ENCODE data around the gene KRTAP1-5. TPM values are rescaled to one million over a fixed set of nuclear protein-coding genes. Genes with fewer than 3 reads are reported as not detected.
"Not testable (repeated sequence)": the region's sequence is repeated elsewhere in the genome, so short reads cannot be mapped to it uniquely, and the experiment has no call there.

The KRTAP1-5 gene
- total RNA-seq, 1 donor from 2014 or later = not detected

DNA sequence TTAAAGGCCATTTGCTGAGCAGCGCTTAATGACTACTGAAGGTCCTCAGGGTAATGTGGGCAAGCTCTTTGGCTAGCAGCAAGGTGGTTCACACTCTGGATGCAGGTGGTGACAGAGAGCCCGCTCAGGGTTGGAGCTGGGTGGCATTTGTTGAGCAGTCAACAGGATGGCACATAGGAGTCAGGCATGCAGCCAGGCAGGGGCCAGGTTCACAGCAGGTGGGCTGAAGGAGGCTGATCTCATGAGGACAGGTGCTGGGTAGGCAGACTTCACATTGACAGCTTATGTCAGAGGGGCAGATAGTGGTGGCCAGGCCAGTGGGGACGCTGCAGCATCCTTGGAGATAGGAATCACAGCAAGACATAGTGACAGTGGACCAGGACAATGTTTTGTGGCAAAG lies 22.6 kb downstream of the KRTAP1-5 start:
- no peak for DNase-seq (ENCODE audit: low read depth, low spot score)

DNA sequence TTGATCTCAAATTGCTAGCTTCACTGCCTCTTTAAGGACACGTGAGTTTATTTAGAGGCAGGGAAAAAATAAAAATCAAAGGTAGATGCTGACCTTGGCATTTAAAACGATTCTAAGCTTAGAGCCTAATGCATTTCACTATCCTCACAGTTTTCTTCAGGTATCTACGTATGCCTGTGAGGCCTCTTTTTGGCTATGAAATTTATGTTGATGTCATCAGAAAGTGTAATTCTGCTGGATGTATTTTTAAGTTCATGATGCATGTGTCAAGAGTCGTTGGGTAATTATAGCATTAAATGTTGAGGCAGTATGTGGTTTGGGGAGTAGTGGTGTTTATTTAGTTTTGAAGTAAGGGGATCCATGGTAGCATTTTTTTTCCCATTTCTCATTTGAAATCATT lies 23.1 kb downstream of the KRTAP1-5 start:
- no peak for DNase-seq (ENCODE audit: low read depth, low spot score)

DNA sequence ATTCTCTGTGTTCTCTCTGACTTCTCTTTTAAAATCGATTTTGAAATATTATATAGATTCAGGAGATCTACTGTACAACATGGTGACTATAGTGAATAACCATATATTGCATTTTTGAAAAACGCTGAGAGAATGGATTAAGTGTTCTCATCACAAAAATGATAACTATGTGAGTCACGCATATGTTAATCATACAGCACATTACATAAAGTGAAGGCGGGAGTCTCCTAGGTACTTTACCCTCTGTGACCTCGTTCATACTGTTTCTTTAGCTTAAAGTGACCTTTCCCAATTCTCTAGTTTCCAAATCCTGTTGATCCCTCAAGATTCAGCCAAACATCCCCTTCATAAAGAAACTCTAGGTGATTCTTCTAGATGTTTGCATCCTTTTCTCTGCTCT lies 24.2 kb downstream of the KRTAP1-5 start:
- DNase-seq (ENCODE audit: low read depth, low spot score) = no peak

GRCh38 chr17:41001795-41002194 lies 25.2 kb downstream of the KRTAP1-5 start:
- no peak for DNase-seq (ENCODE audit: low read depth, low spot score)

- not testable (repeated sequence) for DNase-seq (ENCODE audit: low read depth, low spot score)
These were observed 27.4 kb downstream of the KRTAP1-5 start, which contains the start of gene KRTAP3-2 for GRCh38 chr17:40999563-40999962. Gene KRTAP3-2, minus strand, starts transcription at chr17:40999906. Its CDS starts 53 bp downstream, at chr17:40999853.

DNA sequence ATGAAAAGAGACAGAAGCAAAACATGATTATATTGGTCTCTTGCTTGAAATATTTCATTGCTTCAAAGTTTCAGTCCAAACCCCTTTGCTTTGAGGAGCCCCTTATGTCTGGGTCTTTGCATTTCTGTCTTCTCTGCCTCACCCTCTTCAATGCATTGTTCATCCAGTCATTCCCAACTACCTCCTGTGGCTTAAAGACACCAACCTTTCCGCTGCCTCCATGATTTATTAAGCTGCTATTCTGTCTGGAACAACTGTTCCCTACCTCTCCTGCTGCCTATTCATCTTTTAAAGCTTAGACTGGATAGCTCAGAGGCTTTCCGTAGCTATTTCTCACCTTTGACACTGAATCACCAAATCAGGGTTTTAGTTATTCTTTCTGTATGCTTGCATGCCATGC lies 29.6 kb downstream of the KRTAP1-5 start:
- DNase-seq (ENCODE audit: low read depth, low spot score) = no peak

DNA sequence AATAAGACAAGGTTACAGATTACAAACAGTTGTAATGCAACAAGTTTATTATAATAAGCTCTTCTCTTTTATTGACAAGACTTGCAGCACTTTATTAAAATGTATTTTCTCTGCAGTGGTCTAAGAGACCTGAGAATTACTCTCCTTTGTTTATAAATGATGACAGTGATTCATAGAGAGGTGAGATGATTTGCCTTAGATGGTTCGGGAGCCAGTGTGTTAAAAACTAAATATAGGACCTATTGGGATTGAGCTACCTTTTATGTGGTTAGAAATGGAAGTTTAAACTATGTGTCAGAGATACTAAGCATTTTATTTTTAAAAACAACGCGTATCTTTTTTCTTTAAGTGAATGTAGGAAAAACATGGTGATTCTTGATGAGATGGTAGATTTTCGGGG lies 30.2 kb downstream of the KRTAP1-5 start:
- DNase-seq (ENCODE audit: low read depth, low spot score) = no peak

GRCh38 chr17:40995116-40995515 lies 31.9 kb downstream of the KRTAP1-5 start:
- no peak for DNase-seq (ENCODE audit: low read depth, low spot score)

DNA sequence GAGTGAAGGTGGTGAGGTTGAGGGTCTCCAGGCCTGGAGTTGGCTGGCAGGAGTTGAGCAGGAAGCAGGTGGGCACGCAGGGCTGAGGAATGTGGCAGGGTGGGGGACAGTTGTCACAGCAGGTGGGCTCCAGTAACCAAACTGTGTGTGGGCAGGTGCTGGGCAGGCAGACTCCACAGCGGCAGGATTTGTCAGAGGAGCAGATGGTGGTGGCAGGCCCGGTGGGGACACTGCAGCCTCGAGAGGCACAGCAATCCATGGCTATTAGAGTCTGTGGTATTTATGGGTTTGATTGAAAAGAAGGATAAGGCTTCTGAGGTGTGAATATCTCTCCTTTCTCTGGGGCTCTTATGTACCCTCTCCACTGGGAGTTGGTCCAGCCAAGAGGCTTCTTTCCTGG lies 33.2 kb downstream of the KRTAP1-5 start, which contains the start of gene KRTAP3-3:
KRTAP3-3 (minus strand) TSS at position 326 of the 400 bp plus-strand sequence; CDS start at position 259, 67 bp downstream.
- DNase-seq (ENCODE audit: low read depth, low spot score) = no peak

DNA sequence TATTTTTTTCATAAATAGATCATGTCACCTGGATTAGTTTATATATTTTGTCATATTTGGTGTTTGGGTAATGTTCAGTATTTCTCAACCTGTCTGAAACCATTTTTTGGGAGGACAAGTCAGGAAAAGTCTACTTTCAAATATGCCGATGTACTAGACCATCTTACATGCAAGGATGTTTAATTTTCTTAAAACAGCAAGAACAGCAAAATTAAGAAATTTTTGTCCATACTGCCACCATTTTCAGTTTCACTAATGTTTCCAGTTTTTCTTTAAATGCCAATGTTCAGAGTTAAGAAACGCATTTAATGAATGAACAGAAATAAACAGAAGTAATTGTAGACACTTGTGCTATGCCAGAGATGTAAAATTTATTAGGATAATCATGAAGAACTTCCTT lies 33.9 kb downstream of the KRTAP1-5 start:
- DNase-seq (ENCODE audit: low read depth, low spot score) = no peak

- DNase-seq (ENCODE audit: low read depth, low spot score) = no peak
These were observed 34.3 kb downstream of the KRTAP1-5 start for GRCh38 chr17:40992666-40993065.

- no peak for DNase-seq (ENCODE audit: low read depth, low spot score)
These were observed 40.1 kb downstream of the KRTAP1-5 start for GRCh38 chr17:40986920-40987319.

- DNase-seq (ENCODE audit: low read depth, low spot score) = no peak
These were observed 42.8 kb downstream of the KRTAP1-5 start, which contains the start of gene KRT40 for GRCh38 chr17:40984226-40984625. Gene KRT40, minus strand, starts transcription at chr17:40984326. Its CDS starts 53 bp downstream, at chr17:40984273.

DNA sequence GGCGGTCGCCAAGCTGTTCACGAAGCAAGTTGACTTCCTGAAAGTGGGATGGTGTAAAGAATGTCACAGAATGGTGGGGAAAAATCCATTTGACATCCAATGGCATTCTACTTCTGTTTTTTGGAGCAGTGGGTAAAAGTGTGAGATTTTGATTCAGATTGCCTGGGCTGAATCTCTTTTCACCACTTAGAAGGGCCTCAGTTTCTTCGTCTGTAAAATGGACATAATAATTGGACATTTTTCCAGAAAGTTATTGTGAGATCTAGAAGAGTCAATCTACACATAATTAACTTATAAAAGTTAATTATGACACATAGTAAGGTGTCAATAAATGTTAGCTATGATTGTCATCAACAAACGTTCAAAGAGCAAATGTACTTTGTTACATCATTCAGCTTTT lies 45.9 kb downstream of the KRTAP1-5 start:
- no peak for DNase-seq (ENCODE audit: low read depth, low spot score)

DNA sequence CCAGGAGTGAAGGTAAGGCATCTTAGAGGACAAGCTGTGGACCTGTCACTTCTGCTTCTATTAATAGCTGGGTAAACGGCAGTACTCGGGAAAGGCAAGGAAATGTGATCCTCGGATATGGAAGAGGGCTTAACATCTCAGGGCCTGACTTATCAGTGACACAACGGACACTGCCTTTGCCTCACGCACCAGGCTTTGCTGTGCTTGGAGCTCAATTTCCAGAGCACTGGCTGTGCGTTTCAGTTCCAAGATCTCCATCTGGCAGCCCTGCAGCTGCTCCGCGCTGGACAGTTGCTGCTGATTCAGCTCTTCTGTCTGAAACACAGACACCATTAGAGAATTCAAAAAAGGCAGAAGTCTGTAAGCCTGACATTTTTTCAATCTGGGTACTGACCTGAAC lies 46.4 kb downstream of the KRTAP1-5 start:
- no peak for DNase-seq (ENCODE audit: low read depth, low spot score)

DNA sequence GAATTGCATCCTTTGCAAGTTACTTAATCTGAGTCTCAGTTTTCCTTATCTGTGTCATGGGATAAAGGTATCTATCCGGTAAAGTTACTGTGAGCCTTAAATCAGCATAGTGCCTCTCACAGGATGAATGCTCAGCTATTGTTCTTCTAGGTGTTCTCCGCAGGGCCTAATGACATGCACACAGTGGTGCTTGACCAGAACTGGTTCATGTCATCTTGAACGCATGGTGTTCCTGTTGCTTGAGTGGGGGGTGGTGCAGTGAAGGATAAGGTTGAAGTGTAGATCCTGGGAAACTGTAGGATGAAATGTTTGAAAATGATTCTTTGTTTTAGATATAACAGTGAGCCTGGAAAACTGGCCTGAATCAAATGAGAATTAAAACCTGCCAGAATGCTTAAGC lies 46.9 kb downstream of the KRTAP1-5 start:
- DNase-seq (ENCODE audit: low read depth, low spot score) = no peak

GRCh38 chr17:40978575-40979151 lies 48.3 kb downstream of the KRTAP1-5 start:
- DNase-seq (ENCODE audit: low read depth, low spot score) = no peak

Other genes with a start within 250 kb of the KRTAP1-5 start
- gene KRT27, start 244.7 kb downstream of the KRTAP1-5 start, total RNA-seq = not detected in 2 replicates
- not detected in 2 replicates for gene KRT28, start 227.2 kb downstream of the KRTAP1-5 start, total RNA-seq
- gene KRT10, start 204.6 kb downstream of the KRTAP1-5 start, total RNA-seq = 3.4 and 3.9 TPM in 2 replicates
- gene KRT12, start 160.0 kb downstream of the KRTAP1-5 start, total RNA-seq = not detected in 2 replicates
- not detected in 2 replicates for gene KRT20, start 142.0 kb downstream of the KRTAP1-5 start, total RNA-seq
- not detected in 2 replicates for gene KRT23, start 89.6 kb downstream of the KRTAP1-5 start, total RNA-seq
- gene KRT39, start 60.3 kb downstream of the KRTAP1-5 start, total RNA-seq = not detected in 2 replicates
- not detected in 2 replicates for gene KRT40, start 42.9 kb downstream of the KRTAP1-5 start, total RNA-seq
- not detected in 2 replicates for gene KRTAP3-3, start 33.0 kb downstream of the KRTAP1-5 start, total RNA-seq
- not detected in 2 replicates for gene KRTAP3-2, start 27.3 kb downstream of the KRTAP1-5 start, total RNA-seq
- not detected in 2 replicates for gene KRTAP3-1, start 18.1 kb downstream of the KRTAP1-5 start, total RNA-seq
- not detected in 2 replicates for gene KRTAP1-4, start 3.0 kb upstream of the KRTAP1-5 start, total RNA-seq
- gene KRTAP1-3, start 7.7 kb upstream of the KRTAP1-5 start, total RNA-seq = not detected in 2 replicates
- not detected in 2 replicates for gene KRTAP1-1, start 14.2 kb upstream of the KRTAP1-5 start, total RNA-seq
- not detected in 2 replicates for gene KRTAP2-1, start 20.1 kb upstream of the KRTAP1-5 start, total RNA-seq
- gene KRTAP2-2, start 28.0 kb upstream of the KRTAP1-5 start, total RNA-seq = not detected in 2 replicates
- gene KRTAP2-3, start 32.9 kb upstream of the KRTAP1-5 start, total RNA-seq = not detected in 2 replicates
- gene KRTAP2-4, start 38.7 kb upstream of the KRTAP1-5 start, total RNA-seq = not detected in 2 replicates
- gene KRTAP4-7, start 56.9 kb upstream of the KRTAP1-5 start, total RNA-seq = not detected in 2 replicates
- not detected in 2 replicates for gene KRTAP4-8, start 70.9 kb upstream of the KRTAP1-5 start, total RNA-seq
- not detected in 2 replicates for gene KRTAP4-16, start 75.0 kb upstream of the KRTAP1-5 start, total RNA-seq
- gene KRTAP4-9, start 78.2 kb upstream of the KRTAP1-5 start, total RNA-seq = not detected in 2 replicates
- not detected in 2 replicates for gene KRTAP4-11, start 91.2 kb upstream of the KRTAP1-5 start, total RNA-seq
- gene KRTAP4-12, start 97.0 kb upstream of the KRTAP1-5 start, total RNA-seq = not detected in 2 replicates
- gene KRTAP4-6, start 113.3 kb upstream of the KRTAP1-5 start, total RNA-seq = not detected in 2 replicates
- not detected in 2 replicates for gene KRTAP4-5, start 122.6 kb upstream of the KRTAP1-5 start, total RNA-seq
- gene KRTAP4-4, start 133.5 kb upstream of the KRTAP1-5 start, total RNA-seq = not detected in 2 replicates
- gene KRTAP4-3, start 141.0 kb upstream of the KRTAP1-5 start, total RNA-seq = not detected in 2 replicates
- gene KRTAP4-2, start 151.0 kb upstream of the KRTAP1-5 start, total RNA-seq = not detected in 2 replicates
- gene KRTAP4-1, start 157.7 kb upstream of the KRTAP1-5 start, total RNA-seq = not detected in 2 replicates
- not detected in 2 replicates for gene KRTAP9-1, start 162.7 kb upstream of the KRTAP1-5 start, total RNA-seq
- gene KRTAP9-2, start 199.4 kb upstream of the KRTAP1-5 start, total RNA-seq = not detected in 2 replicates
- gene KRTAP9-3, start 205.2 kb upstream of the KRTAP1-5 start, total RNA-seq = not detected in 2 replicates
- not detected in 2 replicates for gene KRTAP9-8, start 210.8 kb upstream of the KRTAP1-5 start, total RNA-seq
- gene KRTAP9-4, start 222.5 kb upstream of the KRTAP1-5 start, total RNA-seq = not detected in 2 replicates
- gene KRTAP9-9, start 228.2 kb upstream of the KRTAP1-5 start, total RNA-seq = not detected in 2 replicates
- not detected in 2 replicates for gene KRTAP9-6, start 238.2 kb upstream of the KRTAP1-5 start, total RNA-seq
- not detected in 2 replicates for gene KRTAP9-7, start 248.5 kb upstream of the KRTAP1-5 start, total RNA-seq